Measurements from ENCODE around the gene CDH4. TPM values are rescaled to one million over a fixed set of nuclear protein-coding genes. Genes with fewer than 3 reads are reported as not detected.

CDH4 gene
- total and polyA plus RNA-seq, 7 donors: under 0.01 to 0.06 TPM; not detected in 5

DNA sequence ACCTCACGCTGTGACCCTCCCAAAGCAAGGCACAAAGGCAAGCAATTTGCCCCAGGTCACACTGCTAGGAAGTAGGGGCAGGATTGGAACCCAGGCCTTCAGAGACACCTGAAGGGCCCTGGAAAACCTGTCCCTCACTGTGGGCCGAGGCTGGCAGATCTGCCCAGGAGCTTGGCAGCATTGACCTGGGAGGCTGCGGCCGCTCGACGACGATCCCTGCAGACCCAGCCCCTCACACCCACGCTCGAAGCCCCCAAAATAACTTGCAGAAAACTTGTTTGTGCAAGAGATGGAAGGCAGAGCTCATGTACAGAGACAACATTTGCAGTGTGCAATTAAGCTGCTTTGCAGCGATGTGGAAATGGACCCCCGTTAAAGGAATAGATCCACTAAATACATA is 562.2 kb downstream of the CDH4 start:
- 86 to 89% methylated on average over 11 of the region's 11 CpGs for WGBS, 2 donors
- TF ChIP-seq POLR2AphosphoS5 (IDR thresholded peaks at IDR 0.05) (no peak), EP300 (IDR thresholded peaks at IDR 0.05) (no peak), POLR2A (IDR thresholded peaks at IDR 0.05) (no peak)
- TF ChIP-seq, protein P1, sequence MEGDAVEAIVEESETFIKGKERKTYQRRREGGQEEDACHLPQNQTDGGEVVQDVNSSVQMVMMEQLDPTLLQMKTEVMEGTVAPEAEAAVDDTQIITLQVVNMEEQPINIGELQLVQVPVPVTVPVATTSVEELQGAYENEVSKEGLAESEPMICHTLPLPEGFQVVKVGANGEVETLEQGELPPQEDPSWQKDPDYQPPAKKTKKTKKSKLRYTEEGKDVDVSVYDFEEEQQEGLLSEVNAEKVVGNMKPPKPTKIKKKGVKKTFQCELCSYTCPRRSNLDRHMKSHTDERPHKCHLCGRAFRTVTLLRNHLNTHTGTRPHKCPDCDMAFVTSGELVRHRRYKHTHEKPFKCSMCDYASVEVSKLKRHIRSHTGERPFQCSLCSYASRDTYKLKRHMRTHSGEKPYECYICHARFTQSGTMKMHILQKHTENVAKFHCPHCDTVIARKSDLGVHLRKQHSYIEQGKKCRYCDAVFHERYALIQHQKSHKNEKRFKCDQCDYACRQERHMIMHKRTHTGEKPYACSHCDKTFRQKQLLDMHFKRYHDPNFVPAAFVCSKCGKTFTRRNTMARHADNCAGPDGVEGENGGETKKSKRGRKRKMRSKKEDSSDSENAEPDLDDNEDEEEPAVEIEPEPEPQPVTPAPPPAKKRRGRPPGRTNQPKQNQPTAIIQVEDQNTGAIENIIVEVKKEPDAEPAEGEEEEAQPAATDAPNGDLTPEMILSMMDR (IDR thresholded peaks at IDR 0.05): no peak
- Histone ChIP-seq H3K4me1 (no peaks in the 10 kb centered on the region), H3K4me3 (no peak overlapping the region), H3K27ac (no peak overlapping the region), H3K27me3 (peaks cover 0 to 7% (median 0%) of the 10 kb centered on the region in 3 donors), H3K36me3 (no peaks in the 10 kb centered on the region), H3K9me3 (no peaks in the 10 kb centered on the region)
- intact Hi-C loops (cut with DNase I): no loop called here
- no peak for DNase-seq

DNA sequence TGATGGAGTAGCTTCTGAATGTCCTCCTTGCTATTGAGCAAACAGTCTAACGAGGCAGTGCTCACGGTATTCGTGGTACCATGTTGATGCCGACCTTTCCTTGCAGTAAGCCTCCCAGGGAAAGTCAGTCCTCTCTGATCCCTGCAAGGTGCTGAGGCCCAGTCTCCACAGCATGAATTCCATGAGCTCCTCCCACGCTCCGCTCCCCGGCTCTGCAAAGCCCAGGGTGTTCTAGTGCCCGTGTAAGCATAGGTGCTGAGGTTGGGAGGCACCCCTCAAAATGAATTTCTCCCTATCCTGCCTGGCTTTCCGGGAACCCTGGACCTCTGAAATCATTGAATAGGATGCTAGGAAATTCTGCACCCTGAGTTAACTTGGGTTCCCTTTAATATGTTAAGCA is 562.7 kb downstream of the CDH4 start:
- Histone ChIP-seq H3K27me3 (peaks cover 0 to 7% (median 0%) of the 10 kb centered on the region in 3 donors), H3K36me3 (no peaks in the 10 kb centered on the region), H3K27ac (no peak overlapping the region), H3K4me1 (no peaks in the 10 kb centered on the region), H3K9me3 (no peaks in the 10 kb centered on the region), H3K4me3 (no peak overlapping the region)
- no peak for DNase-seq
- TF ChIP-seq POLR2A (IDR thresholded peaks at IDR 0.05) (no peak), EP300 (IDR thresholded peaks at IDR 0.05) (no peak), POLR2AphosphoS5 (IDR thresholded peaks at IDR 0.05) (no peak)
- TF ChIP-seq, protein P1 (IDR thresholded peaks at IDR 0.05): no peak
- WGBS, 2 donors: 75 to 81% methylated on average over 9 of the region's 9 CpGs
- intact Hi-C loops (cut with DNase I): no loop called here

GRCh38 chr20:61815176-61815575 is 563.1 kb downstream of the CDH4 start:
- 84 to 91% methylated on average over 15 of the region's 15 CpGs for WGBS, 2 donors
- DNase-seq: no peak
- Histone ChIP-seq H3K9me3 (no peaks in the 10 kb centered on the region), H3K27me3 (peaks cover 0 to 7% (median 0%) of the 10 kb centered on the region in 3 donors), H3K27ac (no peak overlapping the region), H3K36me3 (no peaks in the 10 kb centered on the region), H3K4me3 (no peak overlapping the region), H3K4me1 (no peaks in the 10 kb centered on the region)
- TF ChIP-seq POLR2A (IDR thresholded peaks at IDR 0.05) (no peak), POLR2AphosphoS5 (IDR thresholded peaks at IDR 0.05) (no peak)
- TF ChIP-seq, protein P1 (IDR thresholded peaks at IDR 0.05): no peak
- intact Hi-C loops (cut with DNase I): no loop called here

DNA sequence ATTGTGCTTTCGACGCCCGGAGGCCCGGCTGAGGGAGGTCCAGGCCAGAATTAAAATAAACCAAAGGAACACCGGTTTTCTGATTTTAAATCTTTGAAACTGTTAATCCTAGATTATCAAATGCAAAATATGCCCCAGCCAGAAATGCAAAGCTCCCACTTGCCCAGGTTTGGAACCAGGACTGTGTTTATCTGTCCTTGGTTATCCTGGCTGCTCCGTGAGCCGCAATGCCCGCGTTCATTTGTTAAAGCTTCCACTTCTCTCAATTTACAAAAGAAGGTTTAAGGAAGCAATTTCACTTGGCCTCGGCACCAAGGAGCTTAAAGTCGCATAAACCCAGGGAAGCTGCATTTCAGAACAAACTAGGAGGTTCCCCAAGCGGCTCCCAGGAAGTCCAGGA is 563.6 kb downstream of the CDH4 start:
- intact Hi-C loops (cut with DNase I): no loop called here
- Histone ChIP-seq H3K27me3 (peaks cover 0 to 4% (median 0%) of the 10 kb centered on the region in 3 donors), H3K4me1 (no peaks in the 10 kb centered on the region), H3K36me3 (no peaks in the 10 kb centered on the region), H3K9me3 (no peaks in the 10 kb centered on the region), H3K4me3 (no peak overlapping the region), H3K27ac (no peak overlapping the region)
- 79 to 80% methylated on average over 12 of the region's 12 CpGs for WGBS, 2 donors
- TF ChIP-seq, protein P1 (IDR thresholded peaks at IDR 0.05): no peak
- DNase-seq: no peak

All from sigmoid colon (tissue), 7 donors.